GM18508 (cell line): ENCODE measurements around the gene TBL1X.

Experiments
- ATAC-seq: cut with Tn5 transposase; IDR thresholded peaks from one replicate; pipeline ENCODE4 v1.9.1; 2021; ENCODE audit warnings: moderate number of reproducible peaks; ENCODE audit not compliant: insufficient read depth, unreplicated experiment

Gene TBL1X

GRCh38 chrX:9576059-9576458 is 111.2 kb downstream of the TBL1X start:
- no peak for ATAC-seq

- ATAC-seq = no peak
Observed at GRCh38 chrX:9577555-9577954, 112.7 kb downstream of the TBL1X start.

GRCh38 chrX:9578083-9578779 is 113.4 kb downstream of the TBL1X start:
- ATAC-seq = no peak

GRCh38 chrX:9581771-9582385 is 117.0 kb downstream of the TBL1X start:
- no peak for ATAC-seq

GRCh38 chrX:9582956-9583355 is 118.1 kb downstream of the TBL1X start:
- ATAC-seq = no peak

- no peak for ATAC-seq
Observed at GRCh38 chrX:9586992-9587392, 122.1 kb downstream of the TBL1X start.

GRCh38 chrX:9587642-9588041 is 122.8 kb downstream of the TBL1X start:
- ATAC-seq = peak; percentile 79

- no peak for ATAC-seq
Observed at GRCh38 chrX:9591496-9591895, 126.6 kb downstream of the TBL1X start.

GRCh38 chrX:9593756-9594155 is 128.9 kb downstream of the TBL1X start:
- no peak for ATAC-seq

- no peak for ATAC-seq
Observed at GRCh38 chrX:9595174-9595573, 130.3 kb downstream of the TBL1X start.

- ATAC-seq = no peak
Observed at GRCh38 chrX:9596837-9597236, 132.0 kb downstream of the TBL1X start.

GRCh38 chrX:9597361-9598035 is 132.6 kb downstream of the TBL1X start:
- ATAC-seq = no peak

- no peak for ATAC-seq
Observed at GRCh38 chrX:9598344-9598743, 133.5 kb downstream of the TBL1X start.

- ATAC-seq = no peak
Observed at GRCh38 chrX:9604111-9604907, 139.5 kb downstream of the TBL1X start.

- no peak for ATAC-seq
Observed at GRCh38 chrX:9604908-9605306, 140.0 kb downstream of the TBL1X start.

GRCh38 chrX:9605484-9605883 is 140.6 kb downstream of the TBL1X start:
- ATAC-seq = no peak

- ATAC-seq = no peak
Observed at GRCh38 chrX:9606971-9607370, 142.1 kb downstream of the TBL1X start.

- no peak for ATAC-seq
Observed at GRCh38 chrX:9609499-9609898, 144.6 kb downstream of the TBL1X start.

GRCh38 chrX:9609987-9610386 is 145.1 kb downstream of the TBL1X start:
- ATAC-seq = no peak

GRCh38 chrX:9610771-9611392 is 146.0 kb downstream of the TBL1X start:
- no peak for ATAC-seq
